ENCODE results near the gene GATA1. TPM values are rescaled to one million over a fixed set of nuclear protein-coding genes. Genes with fewer than 3 reads are reported as not detected.

The GATA1 gene
- total RNA-seq, 6 experiments from 2014 or later = not detected

- DNase-seq = no peak
- no peaks in the 10 kb centered on the region for H3K9me3 Mint-ChIP-seq
- H3K4me1 Mint-ChIP-seq (ENCODE audit: low read depth) = no peaks in the 10 kb centered on the region
Measured at GRCh38 chrX:48823053-48823452, 36.7 kb downstream of the GATA1 start.

GRCh38 chrX:48824066-48824465 is 37.7 kb downstream of the GATA1 start:
- TF ChIP-seq CTCF (IDR thresholded peaks at IDR 0.05) = no peak
- H3K27me3 Mint-ChIP-seq (ENCODE audit: insufficient read depth) = no peaks in the 10 kb centered on the region; the same call in 1 of the 2 replicates
- no peaks in the 10 kb centered on the region for H3K4me1 Mint-ChIP-seq (ENCODE audit: low read depth)
- H3K36me3 Mint-ChIP-seq (ENCODE audit: low read depth) = peaks cover 5% of the 10 kb centered on the region; the same call in 1 of the 2 replicates
- DNase-seq = no peak
- H3K9me3 Mint-ChIP-seq = no peaks in the 10 kb centered on the region
- H3K4me3 Mint-ChIP-seq = no peak overlapping the region
- no peak overlapping the region for H3K27ac Mint-ChIP-seq

More at GRCh38 chrX:48823053-48823452, 36.7 kb downstream of the GATA1 start:
- Mint-ChIP-seq H3K36me3 (ENCODE audit: low read depth) (peaks cover 5% of the 10 kb centered on the region; the same call in 1 of the 2 replicates), H3K27me3 (ENCODE audit: insufficient read depth) (no peaks in the 10 kb centered on the region; the same call in 1 of the 2 replicates), H3K27ac (no peak overlapping the region), H3K4me3 (no peak overlapping the region)
- TF ChIP-seq CTCF (IDR thresholded peaks at IDR 0.05) = no peak

GRCh38 chrX:48826135-48826875 is 39.9 kb downstream of the GATA1 start, which contains the start of gene ERAS:
Gene ERAS (plus strand): TSS chrX:48826513. CDS start chrX:48829124, 2,611 bp downstream.
- no peaks in the 10 kb centered on the region for H3K4me1 Mint-ChIP-seq (ENCODE audit: low read depth)
- no peaks in the 10 kb centered on the region; the same call in 1 of the 2 replicates for H3K27me3 Mint-ChIP-seq (ENCODE audit: insufficient read depth)
- no peaks in the 10 kb centered on the region for H3K36me3 Mint-ChIP-seq (ENCODE audit: low read depth)
- H3K4me3 Mint-ChIP-seq = no peak within 1 kb of the TSS
- no peak for TF ChIP-seq CTCF (IDR thresholded peaks at IDR 0.05)
- DNase-seq = no peak
- H3K9me3 Mint-ChIP-seq = no peaks in the 10 kb centered on the region
- no peak within 1 kb of the TSS for H3K27ac Mint-ChIP-seq

GRCh38 chrX:48826876-48827653 is 40.7 kb downstream of the GATA1 start:
- peaks cover 2% of the 10 kb centered on the region for H3K27me3 Mint-ChIP-seq (ENCODE audit: insufficient read depth)
- no peaks in the 10 kb centered on the region for H3K36me3 Mint-ChIP-seq (ENCODE audit: low read depth)
- DNase-seq = no peak
- H3K4me3 Mint-ChIP-seq = no peak overlapping the region
- no peaks in the 10 kb centered on the region for H3K9me3 Mint-ChIP-seq
- no peak overlapping the region for H3K27ac Mint-ChIP-seq
- TF ChIP-seq CTCF (IDR thresholded peaks at IDR 0.05) = no peak
- H3K4me1 Mint-ChIP-seq (ENCODE audit: low read depth) = no peaks in the 10 kb centered on the region

- Mint-ChIP-seq H3K4me1 (ENCODE audit: low read depth) (no peaks in the 10 kb centered on the region), H3K27me3 (ENCODE audit: insufficient read depth) (peaks cover 5% of the 10 kb centered on the region), H3K9me3 (no peaks in the 10 kb centered on the region), H3K4me3 (no peak overlapping the region), H3K36me3 (ENCODE audit: low read depth) (no peaks in the 10 kb centered on the region), H3K27ac (no peak overlapping the region)
- TF ChIP-seq CTCF (IDR thresholded peaks at IDR 0.05) = no peak
- DNase-seq = no peak
Measured at GRCh38 chrX:48827654-48827968, 41.2 kb downstream of the GATA1 start.
